NCI-H1694 treated with DMSO at 0.1 percent for 48 hours (cell line): Measurements from ENCODE around the gene DEFB129.
"Not testable (repeated sequence)": the region's sequence is repeated elsewhere in the genome, so short reads cannot be mapped to it uniquely, and the experiment has no call there.

Source experiments
- DNase-seq: peaks from one replicate; lab custom pipeline; 2025; lab: John Stamatoyannopoulos, UW

Gene DEFB129, protein sequence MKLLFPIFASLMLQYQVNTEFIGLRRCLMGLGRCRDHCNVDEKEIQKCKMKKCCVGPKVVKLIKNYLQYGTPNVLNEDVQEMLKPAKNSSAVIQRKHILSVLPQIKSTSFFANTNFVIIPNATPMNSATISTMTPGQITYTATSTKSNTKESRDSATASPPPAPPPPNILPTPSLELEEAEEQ

DNA sequence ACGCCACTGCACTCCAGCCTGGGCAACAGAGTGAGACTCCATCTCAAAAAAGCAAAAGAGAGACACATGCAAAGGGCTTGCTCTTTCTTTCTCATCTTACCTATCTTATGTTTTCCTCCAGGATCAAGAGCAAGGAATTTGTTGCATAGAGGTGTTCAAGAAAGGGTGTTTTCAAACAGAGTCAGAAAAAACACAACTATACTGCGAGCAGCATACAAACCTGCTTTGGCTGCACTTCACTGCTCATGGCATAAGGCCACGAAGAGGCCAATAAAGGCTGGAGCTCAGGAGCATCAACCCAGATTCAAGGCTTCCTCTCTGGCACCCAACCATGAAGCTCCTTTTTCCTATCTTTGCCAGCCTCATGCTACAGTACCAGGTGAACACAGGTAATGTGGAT lies at the start of gene DEFB129:
TSS of gene DEFB129 (plus strand) at position 301 of the 400 bp plus-strand sequence. CDS start at position 332, 31 bp downstream.
- no peak for DNase-seq

DNA sequence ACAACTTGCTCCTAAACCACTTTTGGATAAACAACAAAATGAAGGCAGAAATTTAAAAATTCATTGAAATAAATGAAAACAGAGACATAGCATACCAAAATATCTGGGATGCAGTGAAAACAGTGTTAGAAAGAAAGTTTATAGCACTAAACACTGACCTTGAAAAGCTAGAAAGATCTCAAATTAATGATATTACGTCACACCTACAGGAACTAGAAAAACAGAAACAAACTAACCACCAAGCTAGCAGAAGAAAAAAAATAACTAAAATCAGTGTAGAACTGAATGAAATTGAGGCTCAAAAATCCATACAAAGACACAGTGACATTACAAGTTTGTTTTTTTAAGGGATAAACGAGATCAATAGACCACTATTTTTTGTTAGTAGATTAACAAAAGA lies 42.8 kb upstream of the DEFB129 start:
- no peak for DNase-seq

DNA sequence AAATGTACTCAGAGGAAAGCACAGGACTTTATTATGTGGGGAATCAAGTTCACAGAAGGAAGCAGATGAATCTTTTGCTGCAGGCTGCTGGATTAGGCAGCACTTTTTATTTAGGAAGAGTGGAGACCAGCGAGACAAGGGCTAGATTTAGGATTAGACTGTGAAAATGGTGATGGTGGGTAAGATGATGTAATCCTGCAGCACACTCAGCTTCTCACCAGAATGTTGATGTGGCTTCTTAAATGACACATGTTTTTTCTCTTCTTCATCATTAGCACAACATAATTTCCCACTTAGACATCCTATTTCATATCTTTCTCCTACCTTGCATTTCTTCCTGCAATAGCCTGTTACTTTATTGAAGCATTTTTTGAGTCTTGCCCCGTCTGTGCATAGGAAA lies 39.3 kb upstream of the DEFB129 start:
- DNase-seq = no peak

DNA sequence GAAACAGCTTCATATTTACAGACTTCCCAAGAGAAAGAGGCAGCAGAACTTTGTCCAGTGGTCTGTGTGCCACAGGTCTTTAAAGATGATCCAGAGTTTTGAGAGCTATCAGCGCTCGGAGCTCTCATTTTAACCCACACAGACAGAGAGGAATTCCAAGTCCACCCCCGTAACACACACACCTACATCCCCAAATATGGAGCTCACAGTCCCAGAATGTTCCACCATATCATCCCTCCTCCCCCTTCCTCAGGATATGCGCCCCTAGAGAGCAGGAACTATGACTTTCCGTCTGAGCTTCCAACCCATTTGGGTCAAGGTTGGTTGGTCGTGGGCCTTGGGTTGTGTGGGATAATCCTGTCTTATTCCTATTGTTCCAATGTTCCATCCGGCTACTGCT lies 37.4 kb upstream of the DEFB129 start, which contains the start of gene DEFB128:
TSS of gene DEFB128 (minus strand) at position 101 of the 400 bp plus-strand sequence. CDS start at position 13, 88 bp downstream.
- no peak for DNase-seq

DNA sequence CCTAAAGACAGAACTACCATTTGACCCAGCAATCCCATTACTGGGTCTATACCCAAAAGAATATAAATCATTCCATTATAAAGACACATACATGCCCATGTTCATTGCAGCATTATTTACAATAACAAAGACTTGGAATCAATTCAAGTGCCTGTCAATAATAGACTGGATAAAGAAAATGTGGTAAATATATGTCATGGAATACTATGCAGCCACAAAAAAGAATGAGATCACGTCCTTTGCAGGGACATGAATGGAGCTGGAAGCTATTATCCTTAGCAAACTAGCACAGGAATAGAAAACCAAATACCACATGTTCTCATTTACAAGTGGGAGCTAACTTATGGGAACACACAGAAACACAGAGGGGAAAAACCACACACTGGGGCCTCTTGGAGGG lies 28.8 kb upstream of the DEFB129 start:
- DNase-seq = no peak

DNA sequence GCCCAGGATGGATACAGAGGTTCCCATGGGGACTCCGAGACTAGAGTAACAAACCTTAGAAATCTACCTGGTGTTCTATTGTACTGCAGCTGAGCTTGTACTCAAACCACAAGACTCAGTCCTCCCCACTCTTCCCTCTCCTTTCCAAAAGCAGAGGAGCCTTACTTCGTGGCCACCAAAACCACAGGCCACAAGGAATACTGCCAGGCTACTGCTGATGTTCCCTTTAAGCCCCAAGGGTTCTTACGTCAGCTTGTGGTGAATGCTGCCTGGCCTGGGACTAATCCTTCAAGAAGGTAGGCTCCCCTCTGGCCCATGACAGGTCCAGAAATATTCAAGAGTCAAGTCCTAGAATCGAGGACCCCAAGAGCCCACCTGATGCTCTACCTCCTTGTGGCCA lies 27.1 kb upstream of the DEFB129 start:
- no peak for DNase-seq

DNA sequence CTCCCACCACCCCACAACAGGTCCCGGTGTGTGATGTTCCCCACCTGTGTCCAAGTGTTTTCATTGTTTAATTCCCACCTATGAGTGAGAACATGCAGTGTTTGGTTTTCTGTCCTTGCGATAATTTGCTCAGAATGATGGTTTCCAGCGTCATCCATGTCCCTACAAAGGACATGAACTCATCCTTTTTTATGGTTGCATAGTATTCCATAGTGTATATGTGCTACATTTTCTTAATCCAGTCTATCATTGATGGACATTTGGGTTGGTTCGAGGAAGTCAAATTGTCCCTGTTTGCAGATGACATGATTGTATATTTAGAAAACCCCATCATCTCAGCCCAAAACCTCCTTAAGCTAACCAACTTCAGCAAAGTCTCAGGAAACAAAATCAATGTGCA lies 23.4 kb upstream of the DEFB129 start:
- DNase-seq = not testable (repeated sequence)

DNA sequence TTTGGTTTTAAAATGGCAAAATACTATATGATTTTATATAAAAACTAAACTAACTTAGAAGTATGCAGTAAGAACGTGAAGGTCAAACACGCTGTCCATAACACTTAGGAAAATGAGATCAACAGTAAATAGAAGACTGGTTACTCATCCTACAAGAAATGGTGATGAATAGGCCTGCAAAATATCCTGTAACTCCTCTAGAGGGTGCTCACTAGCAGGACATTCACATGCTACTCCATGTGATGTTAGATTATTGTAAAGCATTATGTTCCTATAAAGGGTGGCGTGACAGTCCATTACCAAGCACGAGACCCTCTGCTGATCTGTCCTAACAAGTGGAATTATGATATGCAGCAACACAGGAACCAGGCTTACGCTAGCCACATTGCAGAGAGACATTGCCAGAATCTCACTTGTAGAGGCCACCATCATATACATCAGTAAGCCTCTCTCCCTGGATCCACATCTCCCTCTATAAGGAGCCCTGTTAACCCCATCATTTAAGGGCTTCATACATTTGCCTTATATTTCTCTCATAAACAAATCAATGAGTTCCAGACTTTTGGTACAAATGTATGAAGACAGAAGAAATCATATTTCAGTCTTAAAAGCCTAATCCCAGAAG lies 18.0 kb upstream of the DEFB129 start:
- DNase-seq = peak; percentile 51

DNA sequence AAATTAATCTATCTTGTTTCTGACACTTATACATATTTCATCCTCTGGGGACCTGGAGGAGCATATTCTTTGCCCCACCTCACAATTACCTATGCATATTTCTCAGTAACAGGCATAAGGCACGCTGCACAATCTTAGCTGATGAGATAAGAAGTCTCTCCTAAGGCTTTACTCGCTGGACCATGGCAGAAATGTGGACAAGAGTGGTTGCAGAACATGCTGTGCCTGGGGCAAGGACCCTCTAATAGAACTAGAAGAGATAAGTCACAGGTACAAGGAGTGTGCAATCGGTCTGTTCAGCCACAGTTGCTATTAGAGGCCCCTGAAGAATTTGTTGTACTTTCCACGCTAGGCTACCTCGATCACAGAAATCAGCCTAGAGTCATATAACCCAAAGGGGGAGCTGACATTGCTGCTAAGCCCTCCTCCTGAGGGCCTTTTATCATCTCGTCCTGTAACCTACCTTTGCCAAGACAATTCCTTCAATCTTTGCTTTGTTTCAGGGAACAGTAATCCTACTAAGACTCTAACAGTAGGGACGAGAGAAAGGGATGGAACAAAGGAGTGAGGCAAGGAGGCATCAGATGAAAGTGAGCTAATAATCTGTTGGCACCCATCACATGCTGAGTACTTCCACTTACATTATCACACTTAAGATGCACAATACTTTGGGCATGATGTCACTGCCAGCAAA lies 16.1 kb upstream of the DEFB129 start:
- DNase-seq = no peak

DNA sequence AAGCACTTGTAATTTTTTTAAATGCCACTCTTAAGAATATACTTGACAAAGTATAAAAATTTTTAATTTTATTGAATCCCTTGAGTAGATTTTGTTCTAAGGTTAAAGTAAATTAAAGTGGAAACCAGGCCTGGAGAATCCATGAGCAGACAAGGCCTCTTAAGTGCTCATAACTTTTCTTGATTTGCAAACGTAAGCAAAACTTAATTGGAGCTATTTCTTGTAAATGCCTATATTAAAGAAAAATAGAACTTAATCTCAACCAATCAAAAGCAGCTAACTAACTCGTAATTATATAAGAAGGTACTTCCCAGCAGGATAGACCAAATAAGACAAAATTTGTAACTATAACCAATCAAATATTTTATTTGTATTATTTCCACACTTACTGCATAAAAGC lies 12.7 kb upstream of the DEFB129 start:
- no peak for DNase-seq

DNA sequence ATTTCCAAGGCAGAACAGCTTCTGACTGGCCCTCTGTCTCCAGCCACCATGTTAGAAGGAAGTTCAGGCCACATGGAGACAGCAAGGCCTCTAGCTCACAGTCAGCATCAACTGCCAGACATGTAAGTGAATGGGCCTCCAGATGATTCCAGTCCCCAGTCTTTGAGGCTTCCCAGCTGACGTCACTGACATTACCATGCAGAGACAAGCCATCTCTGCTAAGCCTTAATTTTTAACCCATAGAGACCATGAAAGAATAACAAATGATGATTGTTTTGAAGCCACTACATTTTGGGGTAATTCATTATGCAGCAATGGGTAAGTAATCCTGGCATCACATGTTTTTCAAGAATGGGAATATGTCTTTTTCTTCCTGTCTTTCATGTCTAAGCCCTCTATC lies 11.3 kb upstream of the DEFB129 start:
- DNase-seq = no peak

DNA sequence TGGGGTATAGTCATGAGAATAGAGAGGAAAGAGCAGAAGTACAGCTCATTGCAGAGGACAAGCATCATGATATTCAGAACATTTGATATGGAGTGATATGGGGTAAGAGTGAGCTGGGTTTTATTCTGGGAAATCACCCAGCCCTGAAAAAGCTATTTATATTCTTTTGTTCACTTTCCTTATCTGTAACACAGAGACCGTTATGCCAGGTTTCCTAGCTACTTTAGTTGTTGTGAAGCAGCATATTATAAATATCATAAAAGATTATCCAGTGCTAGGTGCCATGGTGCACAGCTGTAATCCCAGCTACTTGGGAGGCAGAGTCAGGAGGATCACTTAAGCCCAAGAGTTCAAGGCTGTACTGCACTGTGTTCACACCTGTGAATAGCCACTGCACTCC lies 9.8 kb upstream of the DEFB129 start:
- DNase-seq = no peak

DNA sequence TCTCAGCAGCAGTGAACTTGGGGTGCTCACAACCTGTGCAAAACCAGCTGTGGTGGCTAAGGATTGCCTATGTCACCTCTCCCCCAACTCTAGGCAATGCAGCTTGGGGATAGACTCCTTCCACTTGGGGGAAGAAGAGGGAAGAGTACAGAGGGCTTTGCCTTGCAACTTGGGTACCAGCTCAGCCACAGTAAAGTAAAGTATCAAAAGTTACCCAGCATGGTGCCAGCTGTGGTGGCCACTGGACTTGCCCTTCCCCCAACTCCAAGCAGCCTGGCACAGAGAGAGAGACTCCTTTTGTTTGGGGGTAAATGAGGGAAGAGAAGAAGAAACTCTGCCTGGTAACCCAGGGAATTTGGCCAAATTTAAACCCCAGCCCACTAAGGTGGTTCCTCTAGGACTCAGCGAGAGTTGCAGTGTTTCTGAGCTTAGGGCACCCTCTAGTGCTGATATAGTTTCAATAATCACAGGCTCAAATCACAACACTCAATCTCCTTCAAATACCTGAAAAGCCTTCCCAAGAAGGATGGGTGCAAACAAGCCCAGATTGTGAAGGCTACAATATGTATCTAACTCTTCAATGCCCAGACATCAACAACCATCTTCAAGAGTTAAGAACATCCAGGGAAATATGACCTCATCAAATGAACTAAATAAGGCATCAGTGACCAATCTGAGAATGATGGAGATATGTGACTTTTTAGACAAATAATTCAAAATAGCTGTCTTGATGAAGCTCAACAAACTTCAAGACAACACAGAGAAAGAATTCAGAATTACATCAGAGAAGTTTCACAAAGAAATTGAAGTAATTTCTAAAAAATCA lies 7.6 kb upstream of the DEFB129 start:
- no peak for DNase-seq

DNA sequence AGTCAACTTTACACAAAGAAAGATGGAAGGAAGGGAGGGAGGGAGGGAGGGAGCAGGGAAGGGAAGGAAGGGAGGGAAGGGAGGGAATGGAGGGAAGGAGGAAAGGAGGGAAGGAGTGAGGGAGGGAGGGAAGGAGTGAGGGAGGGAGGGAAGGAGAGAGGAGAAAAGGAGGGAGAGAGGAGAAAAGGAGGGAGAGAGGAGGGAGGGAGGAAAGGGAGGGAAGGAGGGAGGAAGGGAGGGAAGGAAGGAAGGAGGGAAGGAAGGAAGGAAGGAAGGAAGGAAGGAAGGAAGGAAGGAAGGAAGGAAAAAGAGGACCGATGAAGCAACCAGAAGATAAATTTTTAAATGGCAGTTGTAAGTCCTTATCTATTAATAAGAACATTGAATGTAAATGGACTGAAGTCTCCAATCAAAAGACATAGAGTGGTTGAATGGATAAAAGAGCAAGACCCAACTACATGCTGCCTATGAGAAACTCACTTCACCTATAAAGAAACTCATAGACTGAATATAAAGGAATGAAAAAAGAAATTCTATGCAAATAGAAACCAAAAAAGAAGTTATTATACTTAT lies 5.7 kb upstream of the DEFB129 start:
- no peak for DNase-seq

DNA sequence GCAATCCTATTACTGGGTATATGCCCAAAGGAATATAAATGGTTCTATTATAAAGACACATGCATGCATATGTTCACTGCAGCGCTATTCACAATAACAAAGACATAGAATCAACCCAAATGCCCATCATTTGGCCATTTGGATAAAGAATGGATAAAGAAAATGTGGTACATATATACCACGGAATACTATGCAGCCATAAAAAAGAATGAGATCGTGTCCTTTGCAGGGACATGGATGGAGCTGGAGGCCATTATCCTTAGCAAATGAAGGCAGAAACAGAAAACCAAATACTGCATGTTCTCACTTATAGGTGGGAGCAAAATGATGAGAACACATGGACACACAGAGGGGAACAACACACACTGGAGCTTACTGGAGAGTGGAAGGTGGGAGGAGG lies 1.2 kb upstream of the DEFB129 start:
- not testable (repeated sequence) for DNase-seq

DNA sequence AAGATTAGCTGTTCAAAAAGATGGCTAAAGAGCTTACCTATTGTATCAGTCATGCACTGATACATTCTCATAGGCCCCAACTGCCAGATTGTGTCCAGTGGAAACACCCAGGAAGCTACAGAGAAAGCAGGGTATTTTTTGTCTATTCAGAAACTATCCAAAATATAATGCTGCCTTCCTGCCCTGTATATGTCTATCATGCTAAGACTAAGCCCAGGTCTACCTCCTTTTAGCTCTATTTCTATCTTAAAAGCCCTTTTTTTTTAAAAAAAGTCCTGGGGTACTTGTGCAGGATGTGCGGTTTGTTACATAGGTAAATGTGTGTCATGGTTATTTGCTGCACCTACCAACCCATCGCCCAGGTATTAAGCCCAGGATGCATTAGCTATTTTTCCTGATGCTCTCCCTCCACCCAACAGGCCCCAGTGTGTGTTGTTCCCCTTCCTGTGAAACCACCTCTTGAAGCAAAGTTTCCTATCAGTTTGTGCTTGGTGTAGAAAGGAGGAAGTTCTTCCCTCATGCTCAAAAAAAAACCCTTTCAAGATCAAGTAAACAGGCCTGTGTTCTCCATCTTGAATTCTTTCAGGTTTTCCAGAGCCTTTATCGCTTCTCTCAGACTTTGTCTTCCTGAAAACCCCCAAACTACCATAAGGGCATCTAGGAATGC lies 514 bp downstream of the DEFB129 start:
- DNase-seq = no peak

DNA sequence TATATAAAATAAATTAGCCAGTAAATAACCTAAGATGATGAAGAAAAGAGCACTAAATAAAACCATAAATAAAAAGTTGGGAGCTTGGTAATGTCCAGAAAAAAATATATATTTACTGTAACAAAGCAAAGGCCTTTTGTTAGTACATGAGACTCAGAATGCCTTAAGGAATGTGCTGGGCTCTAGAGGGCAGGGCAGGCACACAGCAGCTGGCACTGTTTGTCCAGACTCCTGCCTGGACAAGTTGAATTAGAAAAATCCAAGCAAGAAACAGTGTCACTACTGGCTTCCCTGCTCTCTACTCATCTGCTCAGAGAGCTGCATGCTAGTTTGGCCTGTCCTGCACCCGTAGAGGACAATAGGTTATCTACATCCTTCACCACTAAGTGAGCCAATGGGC lies 8.8 kb downstream of the DEFB129 start:
- no peak for DNase-seq

DNA sequence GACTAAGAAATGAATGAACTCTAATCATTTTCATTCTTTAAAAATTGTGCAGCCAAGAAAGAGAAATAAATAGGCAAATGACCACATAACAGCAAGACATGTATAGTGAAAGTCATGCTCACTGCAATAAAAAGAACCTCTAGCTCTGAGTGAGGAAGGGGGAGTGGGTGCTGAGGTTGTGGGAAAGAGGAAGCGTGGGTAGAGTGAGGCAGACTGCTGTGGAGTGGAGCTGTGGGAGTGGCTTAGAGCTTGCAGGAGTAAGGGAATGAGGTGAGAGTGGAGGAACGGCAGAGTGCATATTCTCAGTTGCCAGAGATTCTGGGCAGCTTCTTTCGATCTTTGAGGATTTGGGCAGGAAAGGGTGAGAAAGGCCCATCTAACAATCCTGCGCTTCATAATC lies 10.4 kb downstream of the DEFB129 start:
- no peak for DNase-seq

DNA sequence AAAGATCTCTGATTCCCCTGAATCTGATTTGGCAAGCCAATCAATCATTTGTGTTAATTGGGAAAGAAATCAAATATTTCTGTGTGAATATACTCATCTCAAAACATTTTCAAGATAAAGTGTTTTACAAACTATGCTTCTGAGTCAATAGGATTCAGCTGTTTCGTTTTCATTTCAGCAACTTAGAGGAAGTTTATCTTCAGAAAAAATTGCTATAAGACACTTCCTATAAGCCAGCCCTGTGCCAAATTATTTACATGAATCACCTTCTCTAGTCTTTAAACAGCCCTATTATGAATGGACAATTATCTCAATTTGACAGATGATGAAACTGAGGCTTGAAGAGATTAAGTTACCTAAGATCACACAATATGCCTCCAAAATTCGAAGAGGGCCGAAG lies 10.9 kb downstream of the DEFB129 start:
- DNase-seq = no peak

DNA sequence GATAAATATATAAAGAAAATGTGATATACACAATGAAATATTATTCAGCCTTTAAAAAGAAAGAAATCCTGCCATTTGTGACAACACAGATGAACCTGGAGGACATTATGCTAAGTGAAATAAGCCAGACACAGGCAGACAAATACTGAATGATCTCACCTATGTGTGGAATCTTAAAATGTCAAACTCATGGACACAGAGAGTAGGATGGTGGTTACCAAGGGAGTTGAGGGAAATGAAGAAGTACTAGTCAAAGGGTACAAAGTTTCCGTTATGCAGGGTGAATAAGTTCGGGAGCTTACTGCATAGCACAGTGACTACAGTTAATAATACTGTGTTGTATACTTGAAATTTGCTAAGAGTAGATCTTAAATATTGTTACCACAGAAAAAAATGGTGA lies 15.8 kb downstream of the DEFB129 start:
- DNase-seq = no peak

DNA sequence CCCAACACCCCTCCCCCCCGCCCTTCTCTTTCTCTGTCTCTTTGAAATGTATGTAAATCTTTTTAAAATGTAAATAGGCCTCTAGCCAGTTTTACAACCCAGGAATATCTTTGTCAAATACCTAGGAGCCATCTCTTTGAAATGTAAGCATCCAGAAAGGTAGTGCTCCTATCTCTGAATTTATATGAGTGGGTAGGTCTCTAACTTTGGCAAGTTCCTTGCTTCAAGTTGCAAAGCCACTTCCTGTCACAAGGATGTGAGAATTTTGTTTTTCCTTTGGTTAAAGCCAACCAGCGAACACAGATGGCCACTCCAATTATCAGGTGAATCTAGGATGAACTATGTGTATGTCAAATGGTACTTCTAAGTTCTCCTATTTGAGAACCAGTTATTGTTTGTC lies 24.3 kb downstream of the DEFB129 start:
- no peak for DNase-seq

DNA sequence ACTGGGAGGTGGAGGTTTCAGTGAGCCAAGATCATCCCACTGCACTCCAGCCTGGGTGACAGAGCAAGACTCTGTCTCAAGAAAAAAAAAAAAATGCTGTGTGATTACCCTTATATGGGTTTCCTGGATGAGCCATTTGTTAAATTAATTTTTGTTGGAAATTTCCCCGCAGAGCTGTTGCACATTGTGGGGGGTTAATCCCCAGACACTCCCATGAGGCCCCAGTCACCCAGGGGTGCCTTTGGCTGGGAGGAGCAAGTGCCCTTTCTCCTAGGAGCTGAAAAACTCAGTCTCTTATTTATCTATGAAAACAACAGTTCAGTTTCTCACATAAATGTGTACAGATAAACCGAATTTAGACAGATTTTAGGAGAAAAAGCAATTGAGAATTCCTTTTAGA lies 25.7 kb downstream of the DEFB129 start:
- no peak for DNase-seq
